Measurements from ENCODE around the gene HBS1L. TPM values are rescaled to one million over a fixed set of nuclear protein-coding genes. Genes with fewer than 3 reads are reported as not detected.

HBS1L gene
- total and polyA plus RNA-seq, 9 of the 15 experiments (the other 6 are each of a cell fraction or from before 2014, with no cell fraction given), result 101 to 199 (median 145) TPM

GRCh38 chr6:134962421-134962820 lies 92.2 kb downstream of the HBS1L start:
- DNase-seq (ENCODE audit: extremely low read depth in 1 of 4, low spot score in 3 of 4) (no peak), FAIRE-seq (no peak), ATAC-seq (no peak)
- H2AFZ ChIP-seq (ENCODE audit: low read depth, low read length), result no peak overlapping the region
- no peaks in the 10 kb centered on the region for H3K9me1 ChIP-seq (ENCODE audit: control insufficient read depth, insufficient read depth, low read length)
- H3K27me3 ChIP-seq (ENCODE audit: control insufficient read depth in 2 of 2, insufficient read depth in 2 of 2, low read length in 2 of 2), result no peaks in the 10 kb centered on the region
- in situ Hi-C loops (cut with MboI), result no loop called here
- intact Hi-C loops (cut with micrococcal nuclease), result no loop called here
- H4K20me1 ChIP-seq (replicated peaks; ENCODE audit: control insufficient read depth, insufficient read depth, low read length), result no peaks in the 10 kb centered on the region
- H3K4me1 ChIP-seq (replicated peaks in 1 of 2; ENCODE audit: control insufficient read depth in 2 of 2, insufficient read depth in 2 of 2, low read length in 2 of 2), result no peaks in the 10 kb centered on the region
- no peak overlapping the region for H3K9ac ChIP-seq (ENCODE audit: insufficient read depth in 1 of 2, low read depth in 2 of 2, low read length in 2 of 2)
- no peak overlapping the region for H3K4me3 ChIP-seq
- H3K79me2 ChIP-seq (ENCODE audit: control insufficient read depth, insufficient read depth, low read length), result no peaks in the 10 kb centered on the region
- peaks cover 62% of the 10 kb centered on the region for H3K36me3 ChIP-seq (ENCODE audit: control insufficient read depth, insufficient read depth, low read length)
- BruUV-seq (replicated peaks), result no TSS peak
- CTCF ChIA-PET (ENCODE audit: low intra/inter-chr PET ratio), result no interaction called here
- no peak overlapping the region for H3K4me2 ChIP-seq (ENCODE audit: insufficient read depth, low read length)
- POLR2A ChIA-PET, result interaction anchor here (0.6 kb wide), 1 partner anchor 8 kb away, joined by 3 read pairs; no protein-coding TSS in a partner anchor
- H3K27ac ChIP-seq (ENCODE audit: extremely low read depth, low read depth, low read length), result no peak overlapping the region
- H3K9me3 ChIP-seq (replicated peaks; ENCODE audit: control insufficient read depth, insufficient read depth, low read depth, low read length), result no peaks in the 10 kb centered on the region
- TF ChIP-seq NKRF (IDR thresholded peaks at IDR 0.05; ENCODE audit: borderline replicate concordance) (no peak), HDGF (IDR thresholded peaks at IDR 0.05) (no peak), GTF2B (IDR thresholded peaks at IDR 0.05; ENCODE audit: extremely low read depth, insufficient read length) (no peak), ZNF3 (CRISPR knock-in tag; IDR thresholded peaks at IDR 0.05) (no peak), ZNF280A (IDR thresholded peaks at IDR 0.05; ENCODE audit: low read depth, partially characterized antibody) (no peak), ZNF764 (CRISPR knock-in tag; IDR thresholded peaks at IDR 0.05; ENCODE audit: low read depth) (no peak)
- TF ChIP-seq, protein P1, sequence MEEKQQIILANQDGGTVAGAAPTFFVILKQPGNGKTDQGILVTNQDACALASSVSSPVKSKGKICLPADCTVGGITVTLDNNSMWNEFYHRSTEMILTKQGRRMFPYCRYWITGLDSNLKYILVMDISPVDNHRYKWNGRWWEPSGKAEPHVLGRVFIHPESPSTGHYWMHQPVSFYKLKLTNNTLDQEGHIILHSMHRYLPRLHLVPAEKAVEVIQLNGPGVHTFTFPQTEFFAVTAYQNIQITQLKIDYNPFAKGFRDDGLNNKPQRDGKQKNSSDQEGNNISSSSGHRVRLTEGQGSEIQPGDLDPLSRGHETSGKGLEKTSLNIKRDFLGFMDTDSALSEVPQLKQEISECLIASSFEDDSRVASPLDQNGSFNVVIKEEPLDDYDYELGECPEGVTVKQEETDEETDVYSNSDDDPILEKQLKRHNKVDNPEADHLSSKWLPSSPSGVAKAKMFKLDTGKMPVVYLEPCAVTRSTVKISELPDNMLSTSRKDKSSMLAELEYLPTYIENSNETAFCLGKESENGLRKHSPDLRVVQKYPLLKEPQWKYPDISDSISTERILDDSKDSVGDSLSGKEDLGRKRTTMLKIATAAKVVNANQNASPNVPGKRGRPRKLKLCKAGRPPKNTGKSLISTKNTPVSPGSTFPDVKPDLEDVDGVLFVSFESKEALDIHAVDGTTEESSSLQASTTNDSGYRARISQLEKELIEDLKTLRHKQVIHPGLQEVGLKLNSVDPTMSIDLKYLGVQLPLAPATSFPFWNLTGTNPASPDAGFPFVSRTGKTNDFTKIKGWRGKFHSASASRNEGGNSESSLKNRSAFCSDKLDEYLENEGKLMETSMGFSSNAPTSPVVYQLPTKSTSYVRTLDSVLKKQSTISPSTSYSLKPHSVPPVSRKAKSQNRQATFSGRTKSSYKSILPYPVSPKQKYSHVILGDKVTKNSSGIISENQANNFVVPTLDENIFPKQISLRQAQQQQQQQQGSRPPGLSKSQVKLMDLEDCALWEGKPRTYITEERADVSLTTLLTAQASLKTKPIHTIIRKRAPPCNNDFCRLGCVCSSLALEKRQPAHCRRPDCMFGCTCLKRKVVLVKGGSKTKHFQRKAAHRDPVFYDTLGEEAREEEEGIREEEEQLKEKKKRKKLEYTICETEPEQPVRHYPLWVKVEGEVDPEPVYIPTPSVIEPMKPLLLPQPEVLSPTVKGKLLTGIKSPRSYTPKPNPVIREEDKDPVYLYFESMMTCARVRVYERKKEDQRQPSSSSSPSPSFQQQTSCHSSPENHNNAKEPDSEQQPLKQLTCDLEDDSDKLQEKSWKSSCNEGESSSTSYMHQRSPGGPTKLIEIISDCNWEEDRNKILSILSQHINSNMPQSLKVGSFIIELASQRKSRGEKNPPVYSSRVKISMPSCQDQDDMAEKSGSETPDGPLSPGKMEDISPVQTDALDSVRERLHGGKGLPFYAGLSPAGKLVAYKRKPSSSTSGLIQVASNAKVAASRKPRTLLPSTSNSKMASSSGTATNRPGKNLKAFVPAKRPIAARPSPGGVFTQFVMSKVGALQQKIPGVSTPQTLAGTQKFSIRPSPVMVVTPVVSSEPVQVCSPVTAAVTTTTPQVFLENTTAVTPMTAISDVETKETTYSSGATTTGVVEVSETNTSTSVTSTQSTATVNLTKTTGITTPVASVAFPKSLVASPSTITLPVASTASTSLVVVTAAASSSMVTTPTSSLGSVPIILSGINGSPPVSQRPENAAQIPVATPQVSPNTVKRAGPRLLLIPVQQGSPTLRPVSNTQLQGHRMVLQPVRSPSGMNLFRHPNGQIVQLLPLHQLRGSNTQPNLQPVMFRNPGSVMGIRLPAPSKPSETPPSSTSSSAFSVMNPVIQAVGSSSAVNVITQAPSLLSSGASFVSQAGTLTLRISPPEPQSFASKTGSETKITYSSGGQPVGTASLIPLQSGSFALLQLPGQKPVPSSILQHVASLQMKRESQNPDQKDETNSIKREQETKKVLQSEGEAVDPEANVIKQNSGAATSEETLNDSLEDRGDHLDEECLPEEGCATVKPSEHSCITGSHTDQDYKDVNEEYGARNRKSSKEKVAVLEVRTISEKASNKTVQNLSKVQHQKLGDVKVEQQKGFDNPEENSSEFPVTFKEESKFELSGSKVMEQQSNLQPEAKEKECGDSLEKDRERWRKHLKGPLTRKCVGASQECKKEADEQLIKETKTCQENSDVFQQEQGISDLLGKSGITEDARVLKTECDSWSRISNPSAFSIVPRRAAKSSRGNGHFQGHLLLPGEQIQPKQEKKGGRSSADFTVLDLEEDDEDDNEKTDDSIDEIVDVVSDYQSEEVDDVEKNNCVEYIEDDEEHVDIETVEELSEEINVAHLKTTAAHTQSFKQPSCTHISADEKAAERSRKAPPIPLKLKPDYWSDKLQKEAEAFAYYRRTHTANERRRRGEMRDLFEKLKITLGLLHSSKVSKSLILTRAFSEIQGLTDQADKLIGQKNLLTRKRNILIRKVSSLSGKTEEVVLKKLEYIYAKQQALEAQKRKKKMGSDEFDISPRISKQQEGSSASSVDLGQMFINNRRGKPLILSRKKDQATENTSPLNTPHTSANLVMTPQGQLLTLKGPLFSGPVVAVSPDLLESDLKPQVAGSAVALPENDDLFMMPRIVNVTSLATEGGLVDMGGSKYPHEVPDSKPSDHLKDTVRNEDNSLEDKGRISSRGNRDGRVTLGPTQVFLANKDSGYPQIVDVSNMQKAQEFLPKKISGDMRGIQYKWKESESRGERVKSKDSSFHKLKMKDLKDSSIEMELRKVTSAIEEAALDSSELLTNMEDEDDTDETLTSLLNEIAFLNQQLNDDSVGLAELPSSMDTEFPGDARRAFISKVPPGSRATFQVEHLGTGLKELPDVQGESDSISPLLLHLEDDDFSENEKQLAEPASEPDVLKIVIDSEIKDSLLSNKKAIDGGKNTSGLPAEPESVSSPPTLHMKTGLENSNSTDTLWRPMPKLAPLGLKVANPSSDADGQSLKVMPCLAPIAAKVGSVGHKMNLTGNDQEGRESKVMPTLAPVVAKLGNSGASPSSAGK (IDR thresholded peaks at IDR 0.05), result no peak
